ENCODE measurements around the gene SLC25A46. TPM values are rescaled to one million over a fixed set of nuclear protein-coding genes. Genes with fewer than 3 reads are reported as not detected.
"Not testable (repeated sequence)": the region's sequence is repeated elsewhere in the genome, so short reads cannot be mapped to it uniquely, and the experiment has no call there.

Gene SLC25A46
- total and polyA plus RNA-seq, 5 experiments from 2014 or later = 33.0 to 43.7 (median 36.1) TPM

DNA sequence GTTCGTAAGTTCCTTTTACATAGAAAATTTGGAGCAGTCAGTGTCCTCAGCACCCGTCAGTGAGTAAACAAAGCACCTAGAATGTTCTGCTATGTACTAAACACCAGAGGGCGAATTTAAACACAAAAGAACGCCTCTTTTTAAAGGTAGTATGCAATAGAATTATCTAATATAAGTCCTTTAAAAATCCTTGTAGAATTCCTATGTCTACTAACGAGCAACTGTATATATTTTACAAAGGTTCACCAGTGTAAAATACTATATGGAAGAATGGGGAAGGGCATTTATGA is 11.8 kb upstream of the SLC25A46 start:
- H3K4me1 Mint-ChIP-seq = peaks cover 1 to 9% (median 6%) of the 10 kb centered on the region in 4 donors
- no peak for DNase-seq
- peak overlapping the region in 8 of 10 donors; percentile 20 to 87 (median 51) for H3K27ac Mint-ChIP-seq
- no peaks in the 10 kb centered on the region for H3K9me3 Mint-ChIP-seq
- H3K27me3 Mint-ChIP-seq = peaks cover 3 to 14% (median 6%) of the 10 kb centered on the region in 5 donors
- POLR2A ChIA-PET = interaction anchor here (1.0 to 1.8 kb wide), 2 partner anchors 12 to 1317 kb away, joined by 7 read pairs; partner anchors contain the start of genes PJA2 and SLC25A46
- H3K36me3 Mint-ChIP-seq = peaks cover 0 to 2% (median 2%) of the 10 kb centered on the region in 3 donors
- peak; percentile 43 to 68 for ATAC-seq
- peak overlapping the region; percentile 79 to 91 (median 87) for H3K4me3 Mint-ChIP-seq

DNA sequence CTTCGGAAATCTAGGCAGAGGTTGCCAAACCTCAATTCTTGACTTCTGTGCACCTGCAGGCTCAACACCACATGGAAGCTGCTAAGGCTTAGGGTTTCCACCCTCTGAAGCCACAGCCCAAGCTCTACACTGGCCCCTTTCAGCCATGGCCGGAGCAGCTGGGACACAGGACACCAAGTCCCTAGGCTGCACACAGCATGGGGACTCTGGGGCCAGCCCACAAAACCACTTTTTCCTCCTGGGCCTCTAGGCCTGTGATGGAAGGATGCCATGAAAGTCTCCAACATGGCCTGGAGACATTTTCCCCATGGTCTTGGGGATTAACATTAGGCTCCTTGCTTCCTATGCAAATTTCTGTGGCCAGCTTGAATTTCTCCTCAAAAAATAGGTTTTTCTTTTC is 7.3 kb upstream of the SLC25A46 start:
- DNase-seq, H3K36me3 Mint-ChIP-seq, H3K9me3 Mint-ChIP-seq, H3K4me3 Mint-ChIP-seq, H3K27ac Mint-ChIP-seq, POLR2A ChIA-PET, H3K4me1 Mint-ChIP-seq, ATAC-seq: not testable (repeated sequence)
- H3K27me3 Mint-ChIP-seq = peaks cover 7 to 32% (median 22%) of the 10 kb centered on the region in 5 donors

DNA sequence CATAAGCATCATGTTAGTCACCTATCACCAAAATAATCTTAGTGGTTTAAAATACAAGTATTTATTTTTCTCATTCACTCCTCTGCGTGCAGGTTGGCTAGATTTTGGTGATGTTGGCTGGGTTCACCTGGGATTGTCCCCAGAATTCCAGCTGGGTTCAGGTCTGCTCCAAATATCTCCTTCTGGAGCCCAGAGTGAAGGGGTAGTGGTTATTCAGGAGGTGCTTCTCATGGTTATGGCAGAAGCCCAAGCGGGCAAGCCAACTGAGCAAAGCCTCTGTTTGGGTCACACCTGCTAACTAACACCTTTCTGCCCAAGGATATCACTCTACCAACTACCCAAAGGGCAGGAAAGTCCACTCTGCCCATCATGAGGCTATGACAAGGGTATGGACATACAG is 4.7 kb upstream of the SLC25A46 start:
- Mint-ChIP-seq H3K9me3 (no peaks in the 10 kb centered on the region), H3K36me3 (peaks cover 0 to 9% (median 6%) of the 10 kb centered on the region in 3 donors), H3K27ac (no peak overlapping the region), H3K4me3 (no peak overlapping the region), H3K4me1 (peaks cover 1 to 13% (median 9%) of the 10 kb centered on the region in 4 donors), H3K27me3 (peaks cover 7 to 36% (median 22%) of the 10 kb centered on the region in 5 donors)
- POLR2A ChIA-PET = no interaction called here
- no peak for DNase-seq
- ATAC-seq = no peak

DNA sequence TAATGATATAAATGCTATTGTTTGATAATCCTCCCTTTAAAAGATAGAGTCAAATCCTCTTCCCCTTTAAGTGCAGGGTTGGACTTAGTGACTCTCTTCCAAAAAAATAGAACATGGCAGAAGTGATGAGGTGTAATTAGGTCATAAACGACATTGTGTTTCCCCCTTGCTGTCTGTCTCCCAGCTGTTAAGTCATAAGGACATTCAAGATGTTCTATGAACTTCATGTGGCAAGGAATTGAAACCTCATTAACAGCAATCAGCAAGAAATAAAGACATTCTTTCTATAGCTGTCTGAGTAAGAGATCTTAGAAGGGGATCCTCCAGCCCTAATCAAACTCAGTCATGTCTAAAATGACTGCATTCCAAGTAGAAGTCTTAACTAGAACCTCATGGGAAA is 3.3 kb upstream of the SLC25A46 start:
- POLR2A ChIA-PET = no interaction called here
- H3K4me3 Mint-ChIP-seq = no peak overlapping the region
- no peaks in the 10 kb centered on the region for H3K9me3 Mint-ChIP-seq

DNA sequence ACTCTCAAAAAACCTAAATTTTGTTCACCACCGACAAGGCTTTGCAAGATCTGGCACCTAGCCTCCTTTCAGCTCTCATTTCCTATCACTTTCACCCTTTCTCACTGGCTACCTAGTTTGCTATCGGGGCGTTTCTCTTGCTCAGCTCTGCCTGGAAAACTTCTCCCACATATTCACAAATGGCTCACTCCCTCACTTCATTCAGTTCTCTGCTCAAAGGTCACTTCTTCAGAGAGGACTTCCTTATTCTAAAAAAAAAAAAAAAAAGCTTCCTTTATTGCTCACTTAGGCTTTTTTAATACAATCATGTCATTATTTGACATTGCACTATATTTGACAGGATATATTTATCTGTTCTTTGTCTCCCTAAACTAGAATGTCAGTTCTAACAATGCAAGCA is 2.1 kb upstream of the SLC25A46 start:
- H3K4me1 Mint-ChIP-seq = peaks cover 8 to 35% (median 29%) of the 10 kb centered on the region in 4 donors
- H3K4me3 Mint-ChIP-seq = peak overlapping the region in 1 of 10 donors; percentile 20
- ATAC-seq (no peak), DNase-seq (no peak)
- peaks cover 6 to 27% (median 16%) of the 10 kb centered on the region in 5 donors for H3K27me3 Mint-ChIP-seq
- no peak overlapping the region for H3K27ac Mint-ChIP-seq
- POLR2A ChIA-PET = interaction anchor here (0.7 kb wide), 1 partner anchor 355 kb away, joined by 4 read pairs; the partner anchor contains the start of gene WDR36
- H3K36me3 Mint-ChIP-seq = peaks cover 0 to 9% (median 6%) of the 10 kb centered on the region in 3 donors
- no peaks in the 10 kb centered on the region for H3K9me3 Mint-ChIP-seq

More for the DNA sequence above, 3.3 kb upstream of the SLC25A46 start:
- Mint-ChIP-seq H3K27me3 (peaks cover 7 to 30% (median 22%) of the 10 kb centered on the region in 5 donors), H3K4me1 (peaks cover 7 to 26% (median 21%) of the 10 kb centered on the region in 4 donors), H3K27ac (no peak overlapping the region), H3K36me3 (peaks cover 0 to 9% (median 6%) of the 10 kb centered on the region in 3 donors)
- ATAC-seq (no peak), DNase-seq (no peak)

DNA sequence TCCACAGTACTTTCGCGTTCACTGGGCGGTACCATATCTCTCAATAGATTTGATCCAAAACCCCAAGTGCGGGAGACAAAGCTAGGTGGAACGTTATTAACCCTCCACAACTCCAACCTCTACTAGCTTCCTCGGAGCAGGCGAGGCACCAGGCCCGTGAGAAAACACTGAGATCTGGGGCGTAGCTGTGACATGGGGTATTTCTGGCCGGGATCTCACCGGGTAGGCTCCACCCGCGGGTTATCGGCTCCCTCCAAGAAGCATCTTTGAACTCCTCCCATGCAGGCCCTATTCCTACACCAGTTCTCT is 350 bp upstream of the SLC25A46 start:
- peak overlapping the region; percentile 88 to 100 (median 98) for H3K27ac Mint-ChIP-seq
- peaks cover 0 to 14% (median 5%) of the 10 kb centered on the region in 5 donors for H3K27me3 Mint-ChIP-seq
- H3K36me3 Mint-ChIP-seq = peaks cover 0 to 3% (median 0%) of the 10 kb centered on the region in 3 donors
- H3K4me1 Mint-ChIP-seq = peaks cover 8 to 38% (median 33%) of the 10 kb centered on the region in 4 donors
- POLR2A ChIA-PET = interaction anchor here (1.4 to 2.5 kb wide), 6 partner anchors 10 to 1329 kb away, joined by 3 to 14 read pairs (median 6); partner anchors contain the start of genes MAN2A1, PJA2, TMEM232 and WDR36
- DNase-seq (peak in 1 of 10 donors; percentile 70), ATAC-seq (peak; percentile 75 to 77)
- H3K9me3 Mint-ChIP-seq = no peaks in the 10 kb centered on the region
- H3K4me3 Mint-ChIP-seq = peak overlapping the region; percentile 91 to 100 (median 97)

DNA sequence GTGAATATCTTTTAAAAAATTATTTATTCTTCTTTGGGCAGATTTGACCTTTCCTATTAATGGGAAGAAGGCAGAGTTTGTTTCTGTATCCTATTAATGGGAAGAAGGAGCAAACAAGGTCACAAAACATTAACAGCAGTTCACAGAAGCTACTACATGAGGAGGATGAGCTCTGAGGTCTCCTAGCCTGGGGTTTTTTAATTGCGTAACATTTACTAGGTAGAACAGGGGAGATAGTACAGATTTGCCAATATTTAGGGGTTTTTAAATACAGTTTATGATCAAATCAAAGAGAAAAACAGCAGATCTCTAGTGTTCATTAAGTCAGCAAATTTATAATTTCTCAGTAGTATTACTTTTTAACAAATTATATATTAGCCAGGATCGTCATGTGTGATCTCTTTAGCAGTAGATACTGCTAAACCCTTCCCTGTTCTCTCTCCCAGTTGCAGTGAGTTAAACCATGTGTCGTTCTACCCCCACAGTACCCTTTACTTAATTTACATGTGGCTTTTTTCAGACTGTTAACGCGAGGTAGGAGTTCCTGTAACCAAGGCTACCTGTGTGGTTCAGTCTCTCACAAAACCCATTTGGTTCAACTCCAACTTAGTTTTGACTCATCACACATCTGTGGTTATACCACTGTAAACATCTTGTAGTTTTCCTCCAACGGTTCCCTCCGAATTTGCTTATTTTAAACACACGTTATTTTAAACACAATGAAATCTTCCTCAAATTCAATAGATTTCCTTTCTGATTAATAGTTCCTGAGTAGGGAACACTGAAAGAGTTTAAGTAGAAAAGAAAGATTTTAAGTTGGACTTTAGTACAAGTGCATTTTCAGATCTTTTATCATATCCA is 13.3 kb downstream of the SLC25A46 start:
- DNase-seq (peak in 4 of 10 donors; percentile 4 to 41 (median 27)), ATAC-seq (peak; percentile 87 to 91)
- peaks cover 27 to 41% (median 35%) of the 10 kb centered on the region in 4 donors for H3K4me1 Mint-ChIP-seq
- H3K9me3 Mint-ChIP-seq = no peaks in the 10 kb centered on the region
- no peaks in the 10 kb centered on the region for H3K27me3 Mint-ChIP-seq
- peak overlapping the region in 5 of 10 donors; percentile 1 to 64 (median 4) for H3K4me3 Mint-ChIP-seq
- H3K36me3 Mint-ChIP-seq = peaks cover 12 to 77% (median 14%) of the 10 kb centered on the region in 3 donors
- POLR2A ChIA-PET = no interaction called here
- peak overlapping the region; percentile 36 to 93 (median 78) for H3K27ac Mint-ChIP-seq

DNA sequence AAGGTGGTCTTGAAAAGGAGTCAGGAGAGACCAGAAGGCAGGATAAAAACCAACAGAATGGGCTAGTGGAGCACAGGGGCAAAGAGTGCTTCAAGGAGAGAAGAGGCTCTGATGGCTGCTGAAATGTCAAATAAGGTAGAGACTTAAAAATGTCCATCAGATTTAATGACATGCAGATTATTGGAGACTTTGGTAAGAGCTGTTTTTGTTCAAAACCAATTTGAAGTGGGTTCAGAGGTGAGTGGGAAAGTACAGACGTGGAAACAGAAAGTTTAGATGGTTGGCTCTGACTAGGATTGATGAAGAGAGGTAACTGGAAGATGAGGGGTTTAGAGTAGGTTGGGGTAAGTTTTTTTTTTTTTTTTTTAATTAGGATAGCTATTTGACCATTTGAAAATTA is 14.1 kb downstream of the SLC25A46 start:
- Mint-ChIP-seq H3K9me3 (no peaks in the 10 kb centered on the region), H3K27ac (peak overlapping the region; percentile 4 to 93 (median 78)), H3K4me1 (peaks cover 30 to 41% (median 36%) of the 10 kb centered on the region in 4 donors), H3K36me3 (peaks cover 7 to 73% (median 15%) of the 10 kb centered on the region in 3 donors), H3K4me3 (peak overlapping the region in 2 of 10 donors; percentile 1 to 64), H3K27me3 (no peaks in the 10 kb centered on the region)
- DNase-seq (no peak), ATAC-seq (peak in 1 of 2 donors; percentile 26)
- POLR2A ChIA-PET = no interaction called here

DNA sequence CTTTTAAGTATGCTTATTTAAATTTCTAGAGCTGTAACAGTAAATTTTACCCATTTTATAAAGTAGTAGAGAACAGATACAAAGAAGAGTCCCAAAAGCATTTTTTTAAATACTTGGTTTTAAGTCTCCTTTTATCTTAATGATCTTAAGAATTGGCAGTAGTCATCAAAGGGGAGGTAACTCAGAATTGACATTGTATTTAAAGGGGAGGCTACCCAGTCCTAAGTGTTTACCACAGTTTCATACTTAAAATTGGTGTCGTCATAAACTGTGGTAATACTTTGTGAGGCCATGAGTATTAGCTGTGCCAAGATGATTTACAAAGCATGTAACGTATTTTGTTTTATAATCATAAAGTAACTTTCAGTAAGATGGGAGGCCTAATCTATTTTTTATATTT is 14.8 kb downstream of the SLC25A46 start:
- Mint-ChIP-seq H3K4me3 (no peak overlapping the region), H3K36me3 (peaks cover 5 to 68% (median 17%) of the 10 kb centered on the region in 3 donors), H3K9me3 (no peaks in the 10 kb centered on the region), H3K4me1 (peaks cover 30 to 40% (median 36%) of the 10 kb centered on the region in 4 donors), H3K27ac (peak overlapping the region in 4 of 10 donors; percentile 17 to 93 (median 74)), H3K27me3 (no peaks in the 10 kb centered on the region)
- ATAC-seq (no peak), DNase-seq (no peak)
- POLR2A ChIA-PET = no interaction called here

DNA sequence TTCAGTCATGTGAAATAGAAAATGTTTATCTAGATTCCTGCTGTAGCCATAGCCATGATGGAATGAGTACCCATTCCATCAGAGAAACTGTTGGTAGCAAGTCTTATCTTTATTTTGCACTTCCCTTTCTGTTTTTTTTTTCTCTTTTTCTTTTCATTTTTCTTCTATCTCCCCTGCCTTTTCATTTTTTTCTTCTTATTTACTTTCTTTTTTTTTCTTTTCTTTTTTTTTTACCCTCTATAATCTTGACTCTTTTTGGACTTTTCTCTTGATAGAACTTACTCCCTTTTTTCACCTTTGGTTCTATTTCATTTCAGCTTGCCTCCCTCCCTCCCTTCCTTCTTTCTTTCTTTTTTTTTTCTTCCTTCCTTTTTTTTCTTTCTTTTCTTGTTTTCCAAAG is 15.4 kb downstream of the SLC25A46 start:
- H3K36me3 Mint-ChIP-seq = peaks cover 0 to 62% (median 11%) of the 10 kb centered on the region in 3 donors
- ATAC-seq = no peak
- DNase-seq = no peak
- H3K4me3 Mint-ChIP-seq = no peak overlapping the region
- peaks cover 26 to 36% (median 33%) of the 10 kb centered on the region in 4 donors for H3K4me1 Mint-ChIP-seq
- H3K27me3 Mint-ChIP-seq = no peaks in the 10 kb centered on the region
- H3K27ac Mint-ChIP-seq = peak overlapping the region in 9 of 10 donors; percentile 12 to 92 (median 68)
- POLR2A ChIA-PET = no interaction called here
- no peaks in the 10 kb centered on the region for H3K9me3 Mint-ChIP-seq

DNA sequence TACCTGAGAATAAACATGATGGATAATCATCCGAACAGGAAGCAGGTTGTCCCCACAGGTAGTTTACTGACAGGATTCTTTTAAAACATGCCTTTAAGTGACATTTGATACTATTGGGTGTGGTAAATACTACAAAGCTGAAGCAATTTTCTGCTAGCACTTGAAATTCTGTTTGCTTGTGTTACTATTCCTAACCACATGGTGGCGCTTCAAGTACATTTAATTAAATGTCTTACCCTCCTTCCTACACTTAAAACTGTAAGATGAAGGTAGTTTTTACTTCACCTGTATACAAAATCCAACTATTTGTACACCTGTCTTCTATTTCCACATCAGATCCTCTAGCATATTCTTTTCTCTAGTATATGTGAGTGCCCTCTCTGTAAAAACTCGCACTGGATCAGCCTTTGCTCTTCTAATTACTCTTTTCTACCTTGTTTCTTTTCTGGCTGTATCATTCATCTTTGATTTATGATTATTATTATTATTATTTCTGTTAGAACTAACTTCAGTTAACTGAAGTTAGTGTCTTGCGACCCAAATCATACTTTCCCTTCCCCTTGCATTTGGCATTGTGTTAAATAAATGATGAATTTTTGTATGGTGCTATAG is 18.4 kb downstream of the SLC25A46 start:
- peak in 1 of 2 donors; percentile 32 for ATAC-seq
- peak in 6 of 10 donors; percentile 7 to 49 (median 28) for DNase-seq
- Mint-ChIP-seq H3K36me3 (peaks cover 0 to 40% (median 10%) of the 10 kb centered on the region in 3 donors), H3K9me3 (no peaks in the 10 kb centered on the region), H3K4me3 (no peak overlapping the region), H3K4me1 (peaks cover 15 to 18% (median 16%) of the 10 kb centered on the region in 4 donors), H3K27me3 (no peaks in the 10 kb centered on the region), H3K27ac (no peak overlapping the region)
- POLR2A ChIA-PET = no interaction called here

DNA sequence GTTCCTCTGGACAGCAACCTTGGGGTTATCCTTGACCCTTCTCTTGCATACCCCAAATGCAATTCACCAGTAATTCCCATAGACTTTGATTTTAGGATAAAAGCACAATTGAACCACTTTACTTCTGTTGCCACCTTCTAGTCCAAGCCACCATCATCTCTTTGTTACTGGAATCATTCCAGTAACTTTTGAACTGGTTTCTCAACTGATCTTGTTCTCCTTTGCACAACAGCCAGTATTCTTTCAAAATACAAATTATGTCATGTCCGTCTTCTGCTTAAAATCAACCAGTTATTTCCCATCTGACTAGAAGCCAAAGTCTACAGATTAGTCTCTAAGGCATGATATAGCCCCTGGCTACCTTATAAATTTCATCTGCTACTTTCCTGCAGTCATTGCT is 21.4 kb downstream of the SLC25A46 start:
- Mint-ChIP-seq H3K27ac (no peak overlapping the region), H3K4me3 (no peak overlapping the region), H3K36me3 (peaks cover 0 to 20% (median 18%) of the 10 kb centered on the region in 3 donors), H3K4me1 (peaks cover 0 to 5% (median under 1%) of the 10 kb centered on the region in 4 donors), H3K9me3 (no peaks in the 10 kb centered on the region), H3K27me3 (no peaks in the 10 kb centered on the region)
- DNase-seq = no peak
- no peak for ATAC-seq
- POLR2A ChIA-PET = no interaction called here

All from naive thymus-derived CD8-positive, alpha-beta T cell (primary cell).